H9 (cell line): ENCODE measurements around the gene LCN2. TPM values are rescaled to one million over a fixed set of nuclear protein-coding genes. Genes with fewer than 3 reads are reported as not detected.

Experiments
- DNase-seq: peaks from one replicate; pipeline ENCODE4 v3.0.0-alpha.2; 2017
- H2AFZ ChIP-seq: one replicate; pipeline ENCODE4 v1.6.1; 2013; ENCODE audit warnings: mild to moderate bottlenecking, low read length, control low read depth, moderate library complexity
- H2AK5ac ChIP-seq: 2 replicates; pipeline ENCODE4 v1.6.1; 2013; ENCODE audit warnings: low read length, control low read depth, mixed read lengths; ENCODE audit not compliant: insufficient read length
- H2BK120ac ChIP-seq: one replicate; pipeline ENCODE4 v1.6.1; 2013; ENCODE audit warnings: low read depth, mild to moderate bottlenecking, low read length, control low read depth, inconsistent platforms; ENCODE audit not compliant: poor library complexity, severe bottlenecking
- H2BK12ac ChIP-seq: 2 replicates; pipeline ENCODE4 v1.6.1; 2013; ENCODE audit warnings: low read length, control low read depth, mixed read lengths, low read depth; ENCODE audit not compliant: insufficient read length
- H2BK15ac ChIP-seq: 2 replicates; pipeline ENCODE4 v1.6.1; 2013; ENCODE audit warnings: low read depth, low read length, control low read depth
- H2BK20ac ChIP-seq: one replicate; pipeline ENCODE4 v1.6.1; 2013; ENCODE audit warnings: low read depth, mild to moderate bottlenecking, low read length, control low read depth, inconsistent platforms; ENCODE audit not compliant: poor library complexity, severe bottlenecking
- H2BK5ac ChIP-seq: 2 replicates; pipeline ENCODE4 v1.6.1; 2013; ENCODE audit warnings: low read length, control low read depth, mixed read lengths; ENCODE audit not compliant: insufficient read length
- H3K14ac ChIP-seq: 2 replicates; pipeline ENCODE4 v1.6.1; 2013; ENCODE audit warnings: low read length, control low read depth; ENCODE audit not compliant: insufficient read depth
- H3K18ac ChIP-seq: 2 replicates; pipeline ENCODE4 v1.6.1; 2013; ENCODE audit warnings: low read depth, mild to moderate bottlenecking, mixed read lengths, low read length, control low read depth; ENCODE audit not compliant: insufficient read length
- H3K23ac ChIP-seq: 2 replicates; pipeline ENCODE4 v1.6.1; 2013; ENCODE audit warnings: low read length, control low read depth, mixed read lengths, low read depth; ENCODE audit not compliant: insufficient read length
- H3K23me2 ChIP-seq: 2 replicates; pipeline ENCODE4 v1.6.1; 2013; ENCODE audit warnings: low read depth, mild to moderate bottlenecking, mixed read lengths, low read length, control low read depth; ENCODE audit not compliant: insufficient read length, poor library complexity, severe bottlenecking
- H3K27ac ChIP-seq: 2 replicates; pipeline ENCODE4 v1.5.1; 2013; ENCODE audit warnings: low read length, control low read depth, mixed read lengths, low read depth; ENCODE audit not compliant: insufficient read length
- H3K27me3 ChIP-seq: 2 replicates; pipeline ENCODE4 v1.6.1; 2013; ENCODE audit warnings: low read length, control low read depth, inconsistent platforms; ENCODE audit not compliant: insufficient read depth
- H3K4ac ChIP-seq: 2 replicates; pipeline ENCODE4 v1.6.1; 2013; ENCODE audit warnings: low read depth, mild to moderate bottlenecking, control low read depth, inconsistent platforms, low read length, moderate library complexity
- H3K4me1 ChIP-seq: 2 replicates; pipeline ENCODE4 v1.6.1; 2013; ENCODE audit warnings: low read length, control low read depth, inconsistent platforms; ENCODE audit not compliant: insufficient read depth
- H3K4me2 ChIP-seq: 2 replicates; pipeline ENCODE4 v1.6.1; 2013; ENCODE audit warnings: low read length, control low read depth, mixed read lengths; ENCODE audit not compliant: insufficient read length, insufficient read depth
- H3K56ac ChIP-seq: 2 replicates; pipeline ENCODE4 v1.6.1; 2013; ENCODE audit warnings: low read depth, mild to moderate bottlenecking, mixed read lengths, low read length, control low read depth; ENCODE audit not compliant: insufficient read length
- H3K79me1 ChIP-seq: 2 replicates; pipeline ENCODE4 v1.6.1; 2013; ENCODE audit warnings: low read depth, mild to moderate bottlenecking, moderate library complexity, low read length, control low read depth, inconsistent platforms; ENCODE audit not compliant: insufficient read depth, poor library complexity, severe bottlenecking
- H3K79me2 ChIP-seq: 2 replicates; pipeline ENCODE4 v1.6.1; 2013; ENCODE audit warnings: low read length, control low read depth, inconsistent platforms; ENCODE audit not compliant: insufficient read depth
- H3K9ac ChIP-seq: 2 replicates; pipeline ENCODE4 v1.6.1; 2013; ENCODE audit warnings: low read length, control low read depth, mixed read lengths; ENCODE audit not compliant: insufficient read length; ENCODE audit errors: extremely low read depth
- H3K9me3 ChIP-seq: one replicate; pipeline ENCODE4 v1.6.1; 2013; ENCODE audit warnings: low read depth, low read length, inconsistent platforms; ENCODE audit not compliant: control insufficient read depth
- H3T11ph ChIP-seq: one replicate; pipeline ENCODE4 v1.6.1; 2013; ENCODE audit warnings: mild to moderate bottlenecking, low read length, control low read depth, inconsistent platforms
- H4K20me1 ChIP-seq: one replicate; pipeline ENCODE4 v1.6.1; 2013; ENCODE audit not compliant: control insufficient read depth, insufficient read length, insufficient read depth
- H4K5ac ChIP-seq: 2 replicates; pipeline ENCODE4 v1.6.1; 2013; ENCODE audit warnings: low read depth, mild to moderate bottlenecking, mixed read lengths, low read length, control low read depth; ENCODE audit not compliant: insufficient read length
- H4K8ac ChIP-seq: replicated peaks from 2 replicates; pipeline ENCODE4 v1.6.1; 2013; ENCODE audit warnings: low read length, control low read depth, mixed read lengths, low read depth; ENCODE audit not compliant: insufficient read length
- H4K91ac ChIP-seq: 2 replicates; pipeline ENCODE4 v1.6.1; 2013; ENCODE audit warnings: low read depth, mild to moderate bottlenecking, moderate library complexity, mixed read lengths, low read length, control low read depth; ENCODE audit not compliant: insufficient read length
- H3K27ac Mint-ChIP-seq, 3 experiments: 2 replicates in 2 of 3; 3 replicates in 1 of 3; pipeline ENCODE4 v1.8.0; 2020 to 2021; ENCODE audit warnings: mixed read lengths in 3 of 3, mild to moderate bottlenecking in 1 of 3, moderate library complexity in 1 of 3
- H3K27me3 Mint-ChIP-seq: 2 replicates; pipeline ENCODE4 v1.8.0; 2021; ENCODE audit warnings: low read depth, mild to moderate bottlenecking, moderate library complexity, mixed read lengths
- H3K36me3 Mint-ChIP-seq, 3 experiments: 2 replicates in 2 of 3; 3 replicates in 1 of 3; pipeline ENCODE4 v1.8.0; 2020 to 2021; ENCODE audit warnings: low read depth in 3 of 3, mixed read lengths in 3 of 3; ENCODE audit not compliant: insufficient read depth in 1 of 3
- H3K4me1 Mint-ChIP-seq, 2 experiments: 2 replicates each; pipeline ENCODE4 v1.8.0; 2020; ENCODE audit warnings: mixed read lengths in 2 of 2
- H3K4me3 Mint-ChIP-seq, 2 experiments: 2 replicates in 1 of 2; 3 replicates in 1 of 2; pipeline ENCODE4 v1.8.0; 2020 to 2021; ENCODE audit warnings: mild to moderate bottlenecking in 2 of 2, mixed read lengths in 2 of 2, moderate library complexity in 1 of 2
- H3K9me3 Mint-ChIP-seq, 2 experiments: 2 replicates in 1 of 2; 3 replicates in 1 of 2; pipeline ENCODE4 v1.8.0; 2020; ENCODE audit warnings: mild to moderate bottlenecking in 2 of 2, mixed read lengths in 2 of 2, moderate library complexity in 1 of 2
- CTCF ChIP-seq: fragments of 200-600 bp; sonication (generic); conservative IDR thresholded peaks from 3 replicates; pipeline ENCODE4 v1.8.0; 2021; ENCODE audit warnings: antibody characterized with exemption, mild to moderate bottlenecking
- WGBS: extraction: QIAGEN DNeasy Blood & Tissue Kit; methylation state at CpG from one replicate; pipeline ENCODE4 v1.1.7; 2013; ENCODE audit warnings: missing lambda C conversion rate, low lambda C conversion rate, mixed read lengths; ENCODE audit not compliant: insufficient read length; ENCODE audit errors: extremely low coverage; 5-methylcytosine and 5-hydroxymethylcytosine counted together
- total RNA-seq: library from RNA; stranded (reverse); gene quantifications from 2 replicates; pipeline ENCODE4 v1.2.1, GENCODE V29; 2021

LCN2 gene
- total RNA-seq, 1 experiment from 2014 or later: not detected

DNA sequence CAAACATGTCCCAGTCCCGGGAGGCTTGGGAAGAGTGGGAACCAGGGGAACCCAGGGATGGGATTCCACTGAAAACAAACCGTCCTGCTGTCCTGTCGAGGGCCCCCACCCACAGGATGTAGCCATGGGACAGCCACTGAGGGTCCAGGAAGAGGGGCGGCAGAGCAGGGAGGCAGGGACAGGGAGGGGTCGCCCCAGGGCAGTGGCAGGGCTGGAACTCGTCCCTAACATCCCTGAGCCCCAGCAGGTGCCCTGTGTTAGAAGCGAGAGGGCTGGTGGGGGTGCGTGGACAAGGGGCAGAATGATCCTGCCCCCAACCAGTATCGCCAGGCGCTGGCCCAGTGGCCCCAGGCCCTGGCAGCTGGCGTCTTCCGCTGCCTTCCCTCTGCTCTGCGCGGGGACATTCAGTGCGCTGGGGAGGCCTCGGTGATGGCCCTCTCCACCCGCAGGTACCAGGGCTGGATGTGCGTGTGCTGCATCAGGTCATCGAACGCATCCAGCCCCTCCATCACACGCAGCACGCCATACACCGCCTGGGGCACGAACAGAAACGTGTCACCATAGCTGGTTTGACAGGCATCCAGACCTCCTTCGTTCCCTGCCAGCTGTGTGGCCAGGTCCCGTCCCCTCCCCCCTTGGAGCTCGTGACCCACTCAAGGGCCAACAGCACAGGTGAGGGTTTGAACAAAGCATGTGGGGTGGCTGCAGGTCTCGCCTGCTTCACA lies 28.4 kb upstream of the LCN2 start:
- no peak overlapping the region for H3K56ac ChIP-seq
- no peak overlapping the region for H2BK5ac ChIP-seq
- H3T11ph ChIP-seq: no peak overlapping the region
- H3K23me2 ChIP-seq: no peaks in the 10 kb centered on the region
- H3K23ac ChIP-seq: no peak overlapping the region
- Mint-ChIP-seq H3K4me1 (peaks cover 17% of the 10 kb centered on the region in 2 experiments), H3K27me3 (no peaks in the 10 kb centered on the region), H3K9me3 (no peaks in the 10 kb centered on the region), H3K4me3 (no peak overlapping the region), H3K36me3 (peaks cover 17 to 43% (median 35%) of the 10 kb centered on the region in 3 experiments), H3K27ac (no peak overlapping the region)
- H4K5ac ChIP-seq: no peak overlapping the region
- TF ChIP-seq CTCF: no peak
- no peak overlapping the region for H2BK12ac ChIP-seq
- H3K27me3 ChIP-seq: no peaks in the 10 kb centered on the region
- no CpG with 5 or more reads among the region's 29 CpGs for WGBS
- H2AK5ac ChIP-seq: no peak overlapping the region
- H3K79me2 ChIP-seq: no peaks in the 10 kb centered on the region
- no peak overlapping the region for H3K4ac ChIP-seq
- H2BK20ac ChIP-seq: no peak overlapping the region
- H3K27ac ChIP-seq: no peak overlapping the region
- no peaks in the 10 kb centered on the region for H3K79me1 ChIP-seq
- no peak overlapping the region for H2BK15ac ChIP-seq
- no peak for DNase-seq
- no peak overlapping the region for H3K18ac ChIP-seq
- no peak overlapping the region for H4K91ac ChIP-seq
- no peak overlapping the region for H4K8ac ChIP-seq
- H3K14ac ChIP-seq: no peak overlapping the region
- H3K4me2 ChIP-seq: no peak overlapping the region
- no peaks in the 10 kb centered on the region for H3K4me1 ChIP-seq
- H3K9ac ChIP-seq: no peak overlapping the region
- H3K9me3 ChIP-seq: no peaks in the 10 kb centered on the region
- H4K20me1 ChIP-seq: no peaks in the 10 kb centered on the region
- H2AFZ ChIP-seq: no peak overlapping the region
- no peak overlapping the region for H2BK120ac ChIP-seq
